Panc1 (cell line): ENCODE results near the gene SLC7A14.

Experiments used
- CTCF ChIP-seq: fragments of 450-650 bp; IDR thresholded peaks from 2 replicates; pipeline ENCODE4 v1.5.1; 2017; ENCODE audit warnings: mild to moderate bottlenecking
- POLR2AphosphoS5 ChIP-seq: IDR thresholded peaks from 2 replicates; pipeline ENCODE4 v1.6.1; 2012; ENCODE audit warnings: mild to moderate bottlenecking, low read depth, low read length, moderate library complexity
- SIN3A ChIP-seq: IDR thresholded peaks from 2 replicates; pipeline ENCODE4 v1.6.1; 2012; ENCODE audit warnings: low read depth, mild to moderate bottlenecking, low read length, moderate library complexity, borderline replicate concordance; ENCODE audit not compliant: insufficient read depth

GRCh38 chr3:170483485-170484262 lies 102.2 kb downstream of the SLC7A14 start:
- no peak for TF ChIP-seq CTCF
- no peak for TF ChIP-seq POLR2AphosphoS5
- TF ChIP-seq SIN3A: no peak
